ENCODE results near the gene ORMDL3. TPM values are rescaled to one million over a fixed set of nuclear protein-coding genes. Genes with fewer than 3 reads are reported as not detected.

Gene ORMDL3
- total RNA-seq, 1 experiment from 2014 or later, result 55.1 TPM

- DNase-seq (ENCODE audit: low read depth, low spot score) (no peak), ATAC-seq (no peak)
- Histone ChIP-seq H3K4me1 (ENCODE audit: control insufficient read depth, insufficient read depth, low read length) (no peaks in the 10 kb centered on the region), H3K9me3 (ENCODE audit: control insufficient read depth, insufficient read depth, low read depth, low read length) (no peaks in the 10 kb centered on the region), H3K27ac (ENCODE audit: low read length) (no peak overlapping the region), H3K36me3 (ENCODE audit: control insufficient read depth, insufficient read depth, low read length) (no peaks in the 10 kb centered on the region), H3K27me3 (ENCODE audit: control insufficient read depth, insufficient read depth, low read length) (peaks cover 10% of the 10 kb centered on the region), H3K4me3 (ENCODE audit: low read depth in 2 of 2, low read length in 2 of 2) (no peak overlapping the region)
- in situ Hi-C loops (cut with HindIII; ENCODE audit: low pct_unique_long_range_greater_than_20kb, low sequenced_read_pairs) (no loop called here), intact Hi-C loops (cut with micrococcal nuclease; ENCODE audit: unreplicated experiment) (loop anchor here (10.0 kb wide), 1 partner anchor 100 kb away; no protein-coding TSS in a partner anchor)
- no peak for TF ChIP-seq REST (IDR thresholded peaks at IDR 0.05; ENCODE audit: insufficient read depth in 1 of 2, low read depth in 2 of 2, low read length in 1 of 2)
- TF ChIP-seq TCF7L2 (IDR thresholded peaks at IDR 0.05; ENCODE audit: low read depth, low read length), result no peak
- no peak for TF ChIP-seq POLR2AphosphoS5 (IDR thresholded peaks at IDR 0.05; ENCODE audit: low read depth, low read length)
- no peak for TF ChIP-seq SIN3A (IDR thresholded peaks at IDR 0.05; ENCODE audit: borderline replicate concordance, insufficient read depth, low read depth, low read length)
- TF ChIP-seq CTCF (IDR thresholded peaks at IDR 0.05), result no peak
- CTCF ChIA-PET, result no interaction called here
- BruUV-seq (replicated peaks), result no TSS peak
- POLR2A ChIA-PET, result interaction anchor here (0.5 kb wide), 1 partner anchor 21 kb away, joined by 4 read pairs; no protein-coding TSS in a partner anchor
Measured at GRCh38 chr17:39974433-39974832, 47.0 kb upstream of the ORMDL3 start.

- DNase-seq (ENCODE audit: low read depth, low spot score) (no peak), ATAC-seq (no peak)
- BruUV-seq (replicated peaks), result no TSS peak
- H3K4me1 ChIP-seq (ENCODE audit: control insufficient read depth, insufficient read depth, low read length), result no peaks in the 10 kb centered on the region
- no peak overlapping the region for H3K27ac ChIP-seq (ENCODE audit: low read length)
- no peaks in the 10 kb centered on the region for H3K36me3 ChIP-seq (ENCODE audit: control insufficient read depth, insufficient read depth, low read length)
- no peaks in the 10 kb centered on the region for H3K9me3 ChIP-seq (ENCODE audit: control insufficient read depth, insufficient read depth, low read depth, low read length)
- H3K4me3 ChIP-seq (ENCODE audit: low read depth in 2 of 2, low read length in 2 of 2), result no peak overlapping the region
- ChIA-PET CTCF (no interaction called here), POLR2A (no interaction called here)
- TF ChIP-seq REST (IDR thresholded peaks at IDR 0.05; ENCODE audit: insufficient read depth in 1 of 2, low read depth in 2 of 2, low read length in 1 of 2) (no peak), TCF7L2 (IDR thresholded peaks at IDR 0.05; ENCODE audit: low read depth, low read length) (no peak), CTCF (IDR thresholded peaks at IDR 0.05) (no peak), SIN3A (IDR thresholded peaks at IDR 0.05; ENCODE audit: borderline replicate concordance, insufficient read depth, low read depth, low read length) (no peak), POLR2AphosphoS5 (IDR thresholded peaks at IDR 0.05; ENCODE audit: low read depth, low read length) (no peak)
- intact Hi-C loops (cut with micrococcal nuclease; ENCODE audit: unreplicated experiment) (loop anchor here (10.0 kb wide), 1 partner anchor 99 kb away; no protein-coding TSS in a partner anchor), in situ Hi-C loops (cut with HindIII; ENCODE audit: low pct_unique_long_range_greater_than_20kb, low sequenced_read_pairs) (no loop called here)
- H3K27me3 ChIP-seq (ENCODE audit: control insufficient read depth, insufficient read depth, low read length), result peaks cover 6% of the 10 kb centered on the region; the same call in 1 of the 2 replicates
Measured at GRCh38 chr17:39973496-39973895, 46.1 kb upstream of the ORMDL3 start.
